ENCODE measurements around the gene ATP5MC3. TPM values are rescaled to one million over a fixed set of nuclear protein-coding genes. Genes with fewer than 3 reads are reported as not detected.

ATP5MC3 gene
- total and polyA plus RNA-seq, 2 of the 13 experiments (the other 11 are each of a cell fraction or from before 2014, with no cell fraction given) = 676 to 1,007 TPM

- TF ChIP-seq ATF5 (CRISPR knock-in tag; IDR thresholded peaks at IDR 0.05; ENCODE audit: low read depth) (no peak), SP2 (CRISPR knock-in tag; IDR thresholded peaks at IDR 0.05) (no peak), STAG1 (CRISPR knock-in tag; IDR thresholded peaks at IDR 0.05) (peak; percentile 71), STAT6 (CRISPR knock-in tag; IDR thresholded peaks at IDR 0.05; ENCODE audit: borderline replicate concordance) (no peak), MIER2 (CRISPR knock-in tag; IDR thresholded peaks at IDR 0.05) (no peak), TEAD3 (CRISPR knock-in tag; optimal IDR thresholded peaks at IDR 0.05; ENCODE audit: borderline replicate concordance) (peak; percentile 44), ZFP36L1 (CRISPR knock-in tag; IDR thresholded peaks at IDR 0.05) (no peak), FOXO1 (CRISPR knock-in tag; IDR thresholded peaks at IDR 0.05) (no peak), MZF1 (CRISPR knock-in tag; IDR thresholded peaks at IDR 0.05; ENCODE audit: borderline replicate concordance) (no peak), SIN3A (IDR thresholded peaks at IDR 0.05; ENCODE audit: borderline replicate concordance, low read depth, low read length) (no peak), ZMYM4 (CRISPR knock-in tag; IDR thresholded peaks at IDR 0.05) (0 out of 2 replicates have a peak, but pooled peaks have one; percentile 16), ZKSCAN1 (IDR thresholded peaks at IDR 0.05; ENCODE audit: low read length) (no peak), MIER3 (CRISPR knock-in tag; IDR thresholded peaks at IDR 0.05; ENCODE audit: borderline replicate concordance) (no peak)
- TF ChIP-seq, protein P1, sequence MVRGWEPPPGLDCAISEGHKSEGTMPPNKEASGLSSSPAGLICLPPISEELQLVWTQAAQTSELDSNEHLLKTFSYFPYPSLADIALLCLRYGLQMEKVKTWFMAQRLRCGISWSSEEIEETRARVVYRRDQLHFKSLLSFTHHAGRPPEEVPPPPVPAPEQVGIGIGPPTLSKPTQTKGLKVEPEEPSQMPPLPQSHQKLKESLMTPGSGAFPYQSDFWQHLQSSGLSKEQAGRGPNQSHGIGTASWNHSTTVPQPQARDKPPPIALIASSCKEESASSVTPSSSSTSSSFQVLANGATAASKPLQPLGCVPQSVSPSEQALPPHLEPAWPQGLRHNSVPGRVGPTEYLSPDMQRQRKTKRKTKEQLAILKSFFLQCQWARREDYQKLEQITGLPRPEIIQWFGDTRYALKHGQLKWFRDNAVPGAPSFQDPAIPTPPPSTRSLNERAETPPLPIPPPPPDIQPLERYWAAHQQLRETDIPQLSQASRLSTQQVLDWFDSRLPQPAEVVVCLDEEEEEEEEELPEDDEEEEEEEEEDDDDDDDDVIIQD (CRISPR knock-in tag; IDR thresholded peaks at IDR 0.05; ENCODE audit: low read depth) = 0 out of 2 replicates have a peak, but pooled peaks have one; percentile 24
- TF ChIP-seq, protein P2, sequence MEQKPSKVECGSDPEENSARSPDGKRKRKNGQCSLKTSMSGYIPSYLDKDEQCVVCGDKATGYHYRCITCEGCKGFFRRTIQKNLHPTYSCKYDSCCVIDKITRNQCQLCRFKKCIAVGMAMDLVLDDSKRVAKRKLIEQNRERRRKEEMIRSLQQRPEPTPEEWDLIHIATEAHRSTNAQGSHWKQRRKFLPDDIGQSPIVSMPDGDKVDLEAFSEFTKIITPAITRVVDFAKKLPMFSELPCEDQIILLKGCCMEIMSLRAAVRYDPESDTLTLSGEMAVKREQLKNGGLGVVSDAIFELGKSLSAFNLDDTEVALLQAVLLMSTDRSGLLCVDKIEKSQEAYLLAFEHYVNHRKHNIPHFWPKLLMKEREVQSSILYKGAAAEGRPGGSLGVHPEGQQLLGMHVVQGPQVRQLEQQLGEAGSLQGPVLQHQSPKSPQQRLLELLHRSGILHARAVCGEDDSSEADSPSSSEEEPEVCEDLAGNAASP (CRISPR knock-in tag; IDR thresholded peaks at IDR 0.05; ENCODE audit: borderline replicate concordance) = no peak
- TF ChIP-seq, protein P3, sequence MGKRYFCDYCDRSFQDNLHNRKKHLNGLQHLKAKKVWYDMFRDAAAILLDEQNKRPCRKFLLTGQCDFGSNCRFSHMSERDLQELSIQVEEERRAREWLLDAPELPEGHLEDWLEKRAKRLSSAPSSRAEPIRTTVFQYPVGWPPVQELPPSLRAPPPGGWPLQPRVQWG (CRISPR knock-in tag; IDR thresholded peaks at IDR 0.05; ENCODE audit: borderline replicate concordance, low read depth) = no peak
Observed at GRCh38 chr2:175187378-175187777, 5.9 kb upstream of the ATP5MC3 start (continued).
